ENCODE data around the gene MTX1. TPM values are rescaled to one million over a fixed set of nuclear protein-coding genes. Genes with fewer than 3 reads are reported as not detected.

MTX1 gene
- total and polyA plus RNA-seq, 9 of the 15 experiments (the other 6 are each of a cell fraction or from before 2014, with no cell fraction given): 29.1 to 98.4 (median 66.9) TPM

- TF ChIP-seq ZNF277 (CRISPR knock-in tag; IDR thresholded peaks at IDR 0.05; ENCODE audit: borderline replicate concordance): no peak
- TF ChIP-seq ZNF780A (CRISPR knock-in tag; IDR thresholded peaks at IDR 0.05): 0 out of 2 replicates have a peak, but pooled peaks have one; percentile 29
- TF ChIP-seq, protein P1, sequence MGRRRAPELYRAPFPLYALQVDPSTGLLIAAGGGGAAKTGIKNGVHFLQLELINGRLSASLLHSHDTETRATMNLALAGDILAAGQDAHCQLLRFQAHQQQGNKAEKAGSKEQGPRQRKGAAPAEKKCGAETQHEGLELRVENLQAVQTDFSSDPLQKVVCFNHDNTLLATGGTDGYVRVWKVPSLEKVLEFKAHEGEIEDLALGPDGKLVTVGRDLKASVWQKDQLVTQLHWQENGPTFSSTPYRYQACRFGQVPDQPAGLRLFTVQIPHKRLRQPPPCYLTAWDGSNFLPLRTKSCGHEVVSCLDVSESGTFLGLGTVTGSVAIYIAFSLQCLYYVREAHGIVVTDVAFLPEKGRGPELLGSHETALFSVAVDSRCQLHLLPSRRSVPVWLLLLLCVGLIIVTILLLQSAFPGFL (CRISPR knock-in tag; IDR thresholded peaks at IDR 0.05): no peak
- no peak for TF ChIP-seq ZFP30 (CRISPR knock-in tag; IDR thresholded peaks at IDR 0.05; ENCODE audit: borderline replicate concordance)
- no peak for TF ChIP-seq ZNF3 (CRISPR knock-in tag; IDR thresholded peaks at IDR 0.05)
- TF ChIP-seq ZNF785 (CRISPR knock-in tag; IDR thresholded peaks at IDR 0.05): no peak
- no peak for TF ChIP-seq HDAC3 (IDR thresholded peaks at IDR 0.05; ENCODE audit: borderline replicate concordance, partially characterized antibody)
- TF ChIP-seq, protein P2, sequence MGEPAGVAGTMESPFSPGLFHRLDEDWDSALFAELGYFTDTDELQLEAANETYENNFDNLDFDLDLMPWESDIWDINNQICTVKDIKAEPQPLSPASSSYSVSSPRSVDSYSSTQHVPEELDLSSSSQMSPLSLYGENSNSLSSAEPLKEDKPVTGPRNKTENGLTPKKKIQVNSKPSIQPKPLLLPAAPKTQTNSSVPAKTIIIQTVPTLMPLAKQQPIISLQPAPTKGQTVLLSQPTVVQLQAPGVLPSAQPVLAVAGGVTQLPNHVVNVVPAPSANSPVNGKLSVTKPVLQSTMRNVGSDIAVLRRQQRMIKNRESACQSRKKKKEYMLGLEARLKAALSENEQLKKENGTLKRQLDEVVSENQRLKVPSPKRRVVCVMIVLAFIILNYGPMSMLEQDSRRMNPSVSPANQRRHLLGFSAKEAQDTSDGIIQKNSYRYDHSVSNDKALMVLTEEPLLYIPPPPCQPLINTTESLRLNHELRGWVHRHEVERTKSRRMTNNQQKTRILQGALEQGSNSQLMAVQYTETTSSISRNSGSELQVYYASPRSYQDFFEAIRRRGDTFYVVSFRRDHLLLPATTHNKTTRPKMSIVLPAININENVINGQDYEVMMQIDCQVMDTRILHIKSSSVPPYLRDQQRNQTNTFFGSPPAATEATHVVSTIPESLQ (CRISPR knock-in tag; IDR thresholded peaks at IDR 0.05): no peak
- no peak for TF ChIP-seq FOXA1 (IDR thresholded peaks at IDR 0.05; ENCODE audit: borderline replicate concordance)
- TF ChIP-seq NR4A1 (CRISPR knock-in tag; IDR thresholded peaks at IDR 0.05): 0 out of 2 replicates have a peak, but pooled peaks have one; percentile 29
- no peak for TF ChIP-seq NR4A1 (tag; IDR thresholded peaks at IDR 0.05)
- peak; percentile 37; the same call in 1 of the 2 replicates for TF ChIP-seq ESRRA (IDR thresholded peaks at IDR 0.05; ENCODE audit: borderline replicate concordance, low read depth)
- TF ChIP-seq HMGN3 (IDR thresholded peaks at IDR 0.05; ENCODE audit: borderline replicate concordance, extremely low read depth, insufficient read length, low read depth, low read length): peak; percentile 89
- no peak for TF ChIP-seq ELK1 (CRISPR knock-in tag; IDR thresholded peaks at IDR 0.05)
- TF ChIP-seq, protein P3, sequence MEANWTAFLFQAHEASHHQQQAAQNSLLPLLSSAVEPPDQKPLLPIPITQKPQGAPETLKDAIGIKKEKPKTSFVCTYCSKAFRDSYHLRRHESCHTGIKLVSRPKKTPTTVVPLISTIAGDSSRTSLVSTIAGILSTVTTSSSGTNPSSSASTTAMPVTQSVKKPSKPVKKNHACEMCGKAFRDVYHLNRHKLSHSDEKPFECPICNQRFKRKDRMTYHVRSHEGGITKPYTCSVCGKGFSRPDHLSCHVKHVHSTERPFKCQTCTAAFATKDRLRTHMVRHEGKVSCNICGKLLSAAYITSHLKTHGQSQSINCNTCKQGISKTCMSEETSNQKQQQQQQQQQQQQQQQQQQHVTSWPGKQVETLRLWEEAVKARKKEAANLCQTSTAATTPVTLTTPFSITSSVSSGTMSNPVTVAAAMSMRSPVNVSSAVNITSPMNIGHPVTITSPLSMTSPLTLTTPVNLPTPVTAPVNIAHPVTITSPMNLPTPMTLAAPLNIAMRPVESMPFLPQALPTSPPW (CRISPR knock-in tag; IDR thresholded peaks at IDR 0.05): peak; percentile 99
- no peak for TF ChIP-seq ZNF146 (CRISPR knock-in tag; IDR thresholded peaks at IDR 0.05; ENCODE audit: unreplicated experiment)
- TF ChIP-seq POLR2AphosphoS5 (IDR thresholded peaks at IDR 0.05; ENCODE audit: control insufficient read depth, insufficient read depth, low read depth, low read length): peak; percentile 67; the same call in 1 of the 2 replicates
- TF ChIP-seq TRIM24 (IDR thresholded peaks at IDR 0.05): no peak
- TF ChIP-seq SREBF1 (IDR thresholded peaks at IDR 0.05; ENCODE audit: borderline replicate concordance, low read depth, low read length): peak; percentile 66; the same call in 1 of the 2 replicates
- TF ChIP-seq TEAD1 (CRISPR knock-in tag; IDR thresholded peaks at IDR 0.05): no peak; a peak in 1 of 4 replicates
Observed at GRCh38 chr1:155255243-155256007, 46.9 kb downstream of the MTX1 start, which contains the start of gene ENTREP3 (continued).

Measured in K562 (cell line).